IPS DF 4.7 (cell line): ENCODE results near the gene AP4E1.
"Not testable (repeated sequence)": the region's sequence is repeated elsewhere in the genome, so short reads cannot be mapped to it uniquely, and the experiment has no call there.

ENCODE experiments used
- DNase-seq: peaks from one replicate; pipeline ENCODE4 v3.0.0-alpha.2; 2013; ENCODE audit warnings: low spot score; ENCODE audit errors: extremely low read depth

AP4E1 gene

DNA sequence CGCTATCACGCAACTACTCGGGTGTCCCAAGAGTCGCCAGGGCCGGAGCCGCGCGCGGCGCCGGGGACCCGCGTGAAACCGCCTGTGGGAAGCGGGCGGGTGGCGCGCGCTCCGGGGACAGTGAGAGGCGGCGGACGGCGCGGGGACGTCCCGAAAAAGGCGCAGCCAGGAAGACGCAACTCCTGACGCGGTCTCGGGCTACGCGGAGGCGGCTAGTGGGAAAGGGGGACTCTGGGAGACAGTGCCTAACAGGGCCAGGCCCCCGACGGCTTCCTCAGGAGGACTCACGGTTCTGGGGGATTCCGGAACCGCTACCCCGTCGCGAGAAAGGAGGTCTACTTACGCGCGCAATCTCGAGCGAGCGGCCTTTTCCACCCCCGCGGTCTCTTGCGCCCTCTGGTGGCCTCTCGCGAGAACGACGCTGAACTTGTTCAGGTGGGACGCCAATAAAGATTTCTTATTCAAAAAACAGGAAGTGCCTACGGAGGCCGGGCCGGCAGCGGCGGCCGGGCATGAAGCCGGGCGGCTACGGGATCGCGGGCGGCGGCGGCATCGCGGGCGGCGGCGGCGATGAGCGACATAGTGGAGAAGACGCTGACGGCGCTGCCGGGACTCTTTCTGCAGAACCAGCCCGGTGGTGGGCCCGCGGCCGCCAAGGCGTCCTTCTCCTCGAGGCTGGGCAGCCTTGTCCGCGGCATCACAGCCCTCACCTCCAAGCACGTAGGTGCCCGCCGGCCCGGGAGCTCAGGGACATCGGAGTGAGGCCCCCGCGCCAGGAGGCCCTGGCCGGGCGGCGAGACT is at the start of gene AP4E1:
TSS of gene AP4E1 (plus strand) at position 475 of the 801 bp plus-strand sequence. CDS start at position 571, 96 bp downstream.
- peak; percentile 66 for DNase-seq

DNA sequence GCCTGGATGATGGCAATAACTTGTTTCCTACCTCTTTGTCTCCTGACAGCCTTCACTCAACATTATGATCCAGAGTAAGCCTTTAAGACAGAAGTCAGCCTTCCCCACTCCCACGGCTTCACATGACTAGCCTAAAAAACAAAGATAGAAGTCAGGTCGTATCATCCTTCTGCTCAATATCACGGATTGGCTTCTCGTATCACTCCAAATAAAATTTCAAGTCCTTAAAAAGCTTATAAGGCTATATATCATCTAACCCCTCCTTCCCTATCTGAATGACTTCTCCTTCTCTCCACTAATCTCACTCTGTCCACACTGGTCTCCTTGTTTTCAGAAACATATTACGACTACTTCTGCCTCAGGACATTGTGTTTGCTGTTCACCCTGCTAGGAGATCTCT is 47.7 kb upstream of the AP4E1 start:
- DNase-seq = no peak

DNA sequence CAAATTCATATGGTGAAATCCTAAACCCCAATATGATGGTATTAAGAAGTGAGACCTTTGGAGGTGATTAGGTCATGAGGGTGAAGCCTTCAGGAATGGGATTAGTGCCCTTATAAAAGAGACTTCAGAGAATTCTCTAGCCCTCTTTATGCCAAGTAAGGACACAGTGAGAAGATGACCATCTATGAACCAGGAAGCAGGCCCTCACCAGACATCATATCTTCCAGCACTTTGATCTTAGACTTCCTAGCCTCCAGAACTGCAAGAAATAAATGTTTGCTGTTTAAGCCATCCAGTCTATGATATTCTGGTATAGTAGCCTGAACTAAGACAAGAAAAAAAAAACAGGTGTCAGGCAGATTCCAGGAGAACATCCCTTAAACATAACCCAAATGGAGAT is 45.9 kb upstream of the AP4E1 start:
- no peak for DNase-seq

DNA sequence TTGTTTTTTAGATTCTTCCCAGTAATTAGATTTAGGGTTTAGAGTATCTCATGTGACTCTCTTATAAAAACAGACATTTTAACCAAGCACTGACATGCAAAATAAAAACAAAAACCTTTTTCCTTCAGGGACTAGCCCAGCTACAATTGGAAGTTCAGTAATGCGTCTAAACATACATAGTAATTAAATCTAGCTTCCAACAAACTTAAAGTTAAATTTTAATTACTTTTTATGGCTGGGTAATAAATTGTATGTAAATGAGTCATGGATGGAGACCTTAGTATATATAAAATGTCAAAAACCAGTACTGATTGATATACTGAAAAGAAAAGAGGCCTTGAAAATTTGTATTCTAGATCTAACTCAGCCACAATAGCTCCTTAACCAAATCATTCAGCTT is 43.6 kb upstream of the AP4E1 start:
- DNase-seq = no peak

DNA sequence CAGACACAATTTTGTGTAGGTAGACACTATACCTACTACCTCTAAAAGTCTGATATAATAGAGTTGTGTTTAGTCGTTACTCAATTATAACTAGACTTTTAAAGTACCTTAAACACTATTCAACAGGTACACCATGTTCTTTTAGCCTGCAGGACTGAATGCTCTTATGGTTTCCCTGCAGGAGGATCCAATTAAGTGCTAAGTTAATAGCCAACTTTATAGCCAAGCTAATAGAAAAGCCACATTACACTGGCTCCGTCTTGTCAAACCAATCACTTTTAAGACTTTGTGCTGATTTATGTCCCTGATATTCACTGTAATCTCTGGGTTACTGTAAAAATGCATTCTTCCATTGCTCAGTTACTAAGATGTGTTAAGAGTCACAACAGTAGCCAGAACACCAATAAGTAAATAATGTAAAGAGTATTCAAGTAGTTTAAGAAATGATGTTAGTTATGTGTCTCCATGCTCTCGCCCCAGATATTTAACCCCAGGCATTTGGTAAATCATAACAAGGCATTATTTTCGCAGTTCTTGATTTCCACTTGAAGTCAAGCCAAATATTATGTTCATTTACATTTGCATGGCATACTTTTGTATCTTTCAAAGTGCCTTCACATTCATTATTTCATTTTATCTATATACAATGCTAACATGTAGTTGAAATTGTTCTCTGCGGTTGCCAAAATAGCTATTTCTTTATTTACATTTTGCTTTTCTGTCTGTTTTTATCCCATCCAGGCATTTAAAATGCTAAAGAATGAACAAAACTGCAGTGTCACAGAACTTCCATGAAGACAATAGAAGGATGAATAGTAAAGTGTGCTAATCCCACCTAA is 42.7 kb upstream of the AP4E1 start:
- no peak for DNase-seq

DNA sequence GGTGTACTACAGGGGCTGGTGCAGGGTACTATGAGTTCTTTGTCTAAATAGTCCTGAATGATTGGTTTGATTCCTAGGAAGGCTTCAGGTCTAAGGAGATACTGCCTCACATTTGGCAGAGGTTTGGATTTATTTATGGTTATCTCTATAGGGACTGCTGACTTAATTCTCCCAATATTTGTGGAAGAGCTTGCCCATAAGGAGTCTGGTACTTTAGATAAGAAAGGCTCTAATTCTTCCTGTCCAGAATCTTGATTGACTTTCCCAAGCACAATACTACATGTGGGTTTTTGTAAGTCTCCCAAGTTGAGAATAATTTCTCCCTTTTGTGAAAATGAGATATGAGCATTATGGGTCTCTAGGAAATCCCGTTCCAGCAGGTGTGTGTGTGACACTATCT is 36.7 kb upstream of the AP4E1 start:
- no peak for DNase-seq

DNA sequence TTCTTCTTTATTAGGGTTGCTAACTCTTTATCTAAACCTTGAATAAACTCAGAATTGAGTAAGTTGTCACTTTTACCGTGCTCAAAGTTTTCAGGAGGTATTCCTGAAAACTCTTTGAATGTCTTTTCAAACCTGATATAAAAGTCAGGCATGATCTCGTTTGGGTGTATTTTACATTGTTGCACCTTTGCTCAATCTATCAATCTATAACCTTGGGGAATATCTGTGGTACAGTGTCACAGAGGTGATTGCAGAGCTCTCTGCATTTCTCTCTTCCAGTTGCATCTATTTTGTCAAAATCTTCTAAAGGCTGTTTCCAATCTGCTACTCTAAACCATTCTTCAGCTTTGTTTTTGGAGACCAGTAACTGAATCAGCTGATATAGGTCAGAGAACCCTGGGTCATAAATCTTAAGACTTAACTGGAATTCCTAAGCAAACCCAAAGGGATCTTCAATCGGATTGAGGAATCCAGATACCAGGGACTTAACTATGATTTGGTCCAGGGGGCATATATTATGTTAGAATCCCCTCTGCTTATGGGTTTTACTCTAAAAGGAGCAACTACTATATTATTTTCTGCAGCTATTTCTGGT is 35.6 kb upstream of the AP4E1 start:
- no peak for DNase-seq

DNA sequence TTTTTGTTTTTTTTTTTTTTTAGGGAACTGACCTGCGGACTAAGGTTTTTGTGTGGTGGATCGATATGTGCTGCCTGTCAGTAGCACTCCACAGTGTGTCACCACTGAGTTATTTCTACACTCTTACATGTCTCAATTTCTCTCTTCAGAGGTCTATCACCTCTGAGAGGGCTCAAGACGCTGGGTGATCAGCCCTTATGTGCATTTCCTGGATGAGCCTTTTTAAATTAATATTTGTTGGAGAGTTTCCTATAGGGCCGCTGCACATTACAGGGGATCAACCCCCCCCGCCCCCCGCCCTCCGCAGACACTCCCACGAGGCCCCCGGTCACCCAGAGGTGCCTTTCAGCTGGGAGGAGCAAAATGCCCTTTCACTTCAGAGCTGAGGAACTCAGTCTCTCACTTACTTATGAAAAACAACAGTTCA is 34.5 kb upstream of the AP4E1 start:
- DNase-seq = no peak

DNA sequence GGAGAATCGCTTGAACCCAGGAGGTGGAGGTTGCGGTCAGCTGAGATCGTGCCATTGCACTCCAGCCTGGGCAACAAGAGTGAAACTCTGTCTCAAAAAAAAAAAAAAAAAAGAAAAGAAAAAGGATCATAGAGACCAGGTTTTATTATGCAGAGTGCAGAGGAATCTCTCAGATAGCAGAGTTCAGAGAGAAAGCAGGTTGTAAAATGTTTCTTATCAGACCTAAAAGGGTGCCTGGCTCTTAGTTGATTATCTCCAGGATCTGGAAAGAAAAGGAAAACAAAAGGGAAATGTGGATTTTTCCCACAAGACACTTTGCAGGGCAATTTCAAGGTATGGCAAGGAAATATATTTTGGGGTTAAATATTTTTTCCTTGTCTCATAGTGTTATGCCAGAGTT is 33.2 kb upstream of the AP4E1 start:
- not testable (repeated sequence) for DNase-seq

DNA sequence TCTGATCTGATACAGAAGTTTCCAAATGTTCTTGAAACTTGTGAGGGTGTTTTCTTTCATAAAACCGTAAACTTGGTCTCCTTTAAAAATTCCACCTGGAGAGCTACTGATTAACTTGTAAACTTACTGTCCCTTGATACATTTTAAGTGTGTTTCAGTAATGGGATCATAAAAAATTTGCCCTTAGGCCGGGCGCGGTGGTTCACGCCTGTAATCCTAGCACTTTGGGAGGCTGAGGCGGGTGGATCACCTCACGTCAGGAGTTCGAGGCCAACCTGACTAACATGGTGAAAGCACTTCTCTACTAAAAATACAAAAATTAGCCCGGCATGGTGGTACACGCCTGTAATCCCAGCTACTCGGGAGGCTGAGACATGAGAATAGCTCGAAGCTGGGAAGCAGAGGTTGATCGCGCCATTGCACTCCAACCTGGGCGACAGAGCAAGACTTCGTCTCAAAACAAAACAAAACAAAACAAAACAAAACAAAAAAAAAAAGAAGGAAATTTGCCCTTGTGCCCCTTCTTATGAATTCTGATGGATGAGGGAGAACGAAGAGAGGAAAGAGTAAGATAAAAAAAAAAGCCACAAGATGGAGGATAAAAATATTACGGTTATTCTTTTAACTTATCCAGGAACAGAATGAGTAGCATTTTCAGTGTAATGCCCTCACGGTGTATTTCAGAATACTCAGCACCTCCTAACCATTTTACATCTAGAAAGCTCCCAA is 32.1 kb upstream of the AP4E1 start:
- DNase-seq = no peak

DNA sequence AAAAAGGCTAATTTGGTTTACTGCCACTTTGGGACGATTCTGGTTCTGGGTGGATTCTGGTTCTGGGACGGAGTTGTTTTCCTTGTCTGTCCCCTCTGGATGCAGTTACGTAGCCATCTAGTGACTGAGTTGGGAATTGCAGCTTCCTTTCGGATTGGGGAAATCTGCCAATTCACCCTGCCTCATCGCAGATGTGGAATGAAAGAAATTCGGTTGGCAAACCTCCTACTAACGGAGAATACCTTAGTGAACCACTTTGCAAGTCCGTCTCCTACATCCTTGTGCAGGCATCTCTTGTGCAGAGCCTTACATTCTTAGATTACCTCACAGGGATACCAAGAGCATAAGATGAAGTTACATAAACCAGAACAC is 31.5 kb upstream of the AP4E1 start:
- DNase-seq = peak; percentile 83

DNA sequence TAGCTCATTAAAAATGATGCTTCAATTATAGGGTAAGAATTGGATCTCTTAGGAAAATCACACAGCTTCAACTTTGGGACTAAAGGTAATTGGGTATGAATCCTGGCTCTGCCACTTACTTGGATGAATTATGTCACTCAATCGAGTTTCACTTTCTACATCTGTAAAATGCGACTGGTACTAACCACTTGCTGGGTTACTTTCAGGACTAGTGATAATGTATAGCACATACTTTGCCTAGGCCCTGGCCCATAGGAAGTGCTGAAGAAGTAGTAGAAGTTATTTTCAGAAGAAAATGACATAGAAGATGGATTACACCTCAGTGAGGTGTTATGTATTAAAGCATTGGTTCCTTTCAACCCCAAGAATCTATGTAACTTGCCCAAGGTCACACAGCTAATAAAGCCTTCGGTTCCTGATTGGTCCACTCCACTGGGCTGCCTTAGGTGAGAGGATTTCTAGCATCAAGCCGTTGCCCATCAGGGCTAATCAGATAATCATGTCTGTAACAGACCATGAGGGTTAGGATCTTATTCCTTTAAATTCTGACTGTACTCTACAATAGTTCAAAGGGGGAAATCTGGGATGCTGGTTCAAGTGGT is 29.4 kb upstream of the AP4E1 start:
- no peak for DNase-seq

DNA sequence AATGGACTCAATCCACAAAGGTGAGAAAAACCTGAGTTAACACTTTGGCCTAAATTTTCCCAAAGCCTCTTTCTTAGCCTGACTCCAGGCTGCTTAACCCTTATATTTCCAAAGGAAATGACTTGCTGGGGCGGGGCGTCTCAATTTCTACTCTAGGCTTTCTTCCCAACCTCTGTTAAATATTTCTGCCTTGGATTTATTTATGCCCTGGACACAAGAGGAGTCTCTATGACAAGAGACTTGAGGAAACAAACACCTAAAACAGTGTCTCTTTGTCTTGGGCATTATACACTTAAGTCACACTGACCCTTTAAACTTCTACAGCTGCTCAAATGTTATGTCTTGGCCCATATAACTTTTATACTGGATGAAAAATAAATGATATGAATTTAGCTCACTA is 28.3 kb upstream of the AP4E1 start:
- no peak for DNase-seq

DNA sequence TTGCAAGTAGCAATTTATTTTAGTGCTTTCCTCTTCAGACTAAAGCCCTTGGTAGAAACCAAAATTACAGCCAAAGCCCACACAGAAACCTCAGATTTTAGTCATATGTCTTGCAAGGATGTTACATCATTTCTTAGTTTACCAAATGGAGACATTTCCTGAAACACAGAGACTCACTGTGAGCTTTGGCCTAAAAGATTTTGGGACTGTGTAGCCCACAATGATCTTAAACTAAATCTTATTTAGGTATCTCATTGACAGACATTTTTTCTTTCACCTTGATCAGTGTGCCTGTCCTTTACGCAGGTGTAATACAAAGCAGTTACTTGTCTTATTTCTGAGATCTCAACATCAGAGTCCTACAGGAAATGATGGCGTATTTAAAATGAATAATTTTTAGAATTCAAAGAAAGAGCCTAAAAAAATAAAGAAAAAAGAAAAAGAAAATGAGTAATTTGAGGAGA is 27.8 kb upstream of the AP4E1 start:
- no peak for DNase-seq

DNA sequence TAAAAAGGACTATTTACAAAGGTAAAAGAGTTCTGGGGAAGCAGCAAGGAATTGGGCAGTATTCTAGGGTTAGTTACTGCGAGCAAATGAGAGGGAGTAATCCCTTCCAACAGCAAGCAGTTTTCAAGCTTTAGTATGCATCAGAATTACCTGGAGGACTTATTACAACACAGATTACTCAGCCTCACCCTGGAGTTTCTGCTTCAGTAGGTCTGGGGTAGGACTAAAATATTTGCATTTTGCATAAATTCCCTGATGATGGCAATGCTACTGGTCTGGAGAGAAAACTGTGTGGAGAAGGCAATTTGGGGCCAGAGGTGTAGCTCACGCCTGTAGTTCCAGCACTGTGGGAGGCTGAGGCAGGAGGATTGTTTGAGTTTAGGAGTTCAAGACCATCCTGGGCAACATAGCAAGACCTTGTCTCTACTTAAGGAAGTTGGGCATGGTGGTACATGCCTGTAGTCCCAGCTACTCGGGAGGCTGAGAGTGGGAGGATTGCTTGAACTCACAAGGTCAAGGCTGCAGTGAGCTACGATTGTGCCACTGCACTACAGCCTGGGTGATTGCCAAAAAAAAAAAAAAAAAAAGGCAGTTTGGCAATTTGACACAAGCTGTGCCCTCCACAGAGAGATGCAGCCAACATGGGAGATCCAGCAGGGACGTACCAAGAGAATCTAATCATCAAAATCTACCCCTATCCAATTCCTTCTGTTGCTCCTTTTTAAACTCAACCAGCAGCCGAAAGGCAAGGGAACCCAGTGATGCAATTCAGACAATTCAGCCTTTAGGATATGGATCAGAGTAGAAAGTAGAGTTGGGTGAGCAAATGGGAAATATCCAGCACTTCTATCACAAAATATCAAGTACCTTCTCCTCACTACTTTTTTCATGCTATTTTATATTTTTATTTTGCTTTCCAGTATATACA is 27.1 kb upstream of the AP4E1 start:
- DNase-seq = no peak

DNA sequence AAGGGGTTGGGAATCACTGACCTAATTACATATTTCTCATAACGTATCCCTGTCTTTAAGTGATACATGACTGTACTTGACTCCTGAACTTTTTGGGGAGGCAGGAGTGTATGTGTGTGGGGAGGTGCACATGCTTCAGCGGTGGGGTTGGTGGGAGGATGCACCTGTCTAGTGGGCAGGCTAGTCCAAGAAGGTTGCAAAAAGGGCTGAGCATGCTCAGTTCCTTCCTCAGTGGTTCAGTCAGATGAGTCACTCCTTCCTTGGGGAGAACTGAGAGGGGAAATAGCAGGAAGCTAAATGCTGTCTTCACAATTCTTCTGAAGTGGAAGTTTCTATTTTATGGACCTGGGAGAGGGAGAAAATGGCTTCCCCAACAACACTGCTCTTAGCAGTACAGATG is 24.6 kb upstream of the AP4E1 start:
- no peak for DNase-seq

DNA sequence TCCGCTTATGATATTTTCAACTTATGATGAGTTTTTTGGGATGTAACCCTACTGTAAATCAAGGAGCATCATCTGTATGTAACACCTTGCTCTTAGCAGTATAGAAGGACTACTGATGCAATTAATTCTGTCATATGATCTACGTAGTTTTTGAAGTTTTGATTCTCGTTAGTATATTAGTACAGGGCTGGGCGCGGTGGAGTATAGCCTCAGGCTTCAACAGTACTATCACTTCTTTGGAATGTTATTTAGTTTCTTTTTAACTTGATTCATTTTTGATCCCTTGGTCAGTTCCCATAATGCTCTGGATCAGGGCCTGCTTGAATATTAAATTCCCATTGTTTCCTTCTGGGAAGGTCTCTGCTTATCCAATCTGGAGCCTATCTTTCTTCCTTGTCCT is 23.9 kb upstream of the AP4E1 start:
- DNase-seq = no peak

DNA sequence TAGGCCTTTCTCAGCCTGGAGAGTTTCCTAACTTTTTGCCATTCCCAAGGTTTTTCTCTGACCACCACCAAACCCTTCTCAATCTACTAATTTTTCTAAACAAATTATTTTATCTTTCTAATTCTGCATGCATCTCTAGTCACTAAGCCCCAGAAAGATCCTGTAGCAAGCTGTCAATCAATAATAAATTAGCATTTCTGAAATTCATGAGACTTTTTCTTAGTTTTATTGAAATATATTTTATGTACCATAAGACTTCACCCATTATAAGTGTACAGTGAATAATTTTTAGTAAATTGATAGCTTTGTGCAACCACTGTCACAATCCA is 22.4 kb upstream of the AP4E1 start:
- DNase-seq = no peak

DNA sequence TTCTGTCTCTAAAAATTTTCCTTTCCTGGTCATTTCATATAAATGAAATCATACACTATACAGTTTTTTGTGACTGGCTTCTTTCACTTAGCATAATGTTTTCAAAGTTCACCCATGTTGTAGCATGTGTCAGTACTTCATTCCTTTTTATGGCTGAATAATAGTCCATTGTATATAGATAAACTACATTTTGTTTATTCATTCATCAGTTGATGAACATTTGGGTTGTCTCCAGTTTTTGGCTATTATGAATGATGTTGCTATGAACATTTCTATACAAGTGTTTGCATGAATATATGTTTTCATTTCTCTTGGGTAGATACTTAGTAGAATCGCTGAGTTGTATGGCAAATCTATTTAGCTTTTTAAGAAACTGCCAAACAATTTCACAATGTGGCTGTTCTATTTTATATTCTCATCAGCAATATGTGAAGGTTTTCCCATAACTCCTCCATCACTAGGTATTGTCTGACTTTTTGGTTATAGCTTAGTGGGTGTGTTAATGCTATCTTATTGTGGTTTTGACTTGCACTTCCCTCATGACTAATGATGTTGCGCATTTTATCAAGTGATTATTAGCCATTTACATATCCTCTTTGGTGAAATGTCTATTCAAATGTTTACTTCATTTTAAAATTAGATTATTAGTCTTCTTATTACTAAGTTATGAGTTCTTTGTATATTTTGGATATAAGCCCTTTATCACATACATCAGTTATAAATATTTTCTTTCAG is 21.7 kb upstream of the AP4E1 start:
- DNase-seq = no peak

DNA sequence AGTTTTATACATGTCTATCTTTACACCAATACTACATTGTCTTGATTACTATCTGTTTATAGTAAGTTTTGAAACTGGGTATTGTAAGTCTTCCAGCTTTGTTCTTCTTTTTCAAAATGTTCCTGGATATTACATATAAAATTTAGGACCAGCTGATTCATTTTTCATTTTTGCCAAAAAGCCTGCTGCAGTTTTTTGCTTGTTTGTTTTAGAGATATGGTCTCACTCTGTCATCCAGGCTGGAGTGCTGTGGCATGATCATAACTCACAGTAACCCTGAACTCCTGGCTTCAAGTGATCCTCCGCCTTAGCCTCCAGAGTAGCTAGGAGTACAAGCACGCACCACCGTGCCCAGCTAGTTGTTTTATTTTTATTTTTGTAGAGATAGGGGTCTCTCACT is 20.4 kb upstream of the AP4E1 start:
- DNase-seq = no peak
